HG02885 (cell line): Measurements from ENCODE around the gene KIAA0586.
"Not testable (repeated sequence)": the region's sequence is repeated elsewhere in the genome, so short reads cannot be mapped to it uniquely, and the experiment has no call there.

Source experiments
- ATAC-seq: cut with Tn5 transposase; IDR thresholded peaks from one replicate; pipeline ENCODE4 v1.9.1; 2021; ENCODE audit warnings: mild to moderate bottlenecking; ENCODE audit not compliant: unreplicated experiment, poor library complexity

KIAA0586 gene

DNA sequence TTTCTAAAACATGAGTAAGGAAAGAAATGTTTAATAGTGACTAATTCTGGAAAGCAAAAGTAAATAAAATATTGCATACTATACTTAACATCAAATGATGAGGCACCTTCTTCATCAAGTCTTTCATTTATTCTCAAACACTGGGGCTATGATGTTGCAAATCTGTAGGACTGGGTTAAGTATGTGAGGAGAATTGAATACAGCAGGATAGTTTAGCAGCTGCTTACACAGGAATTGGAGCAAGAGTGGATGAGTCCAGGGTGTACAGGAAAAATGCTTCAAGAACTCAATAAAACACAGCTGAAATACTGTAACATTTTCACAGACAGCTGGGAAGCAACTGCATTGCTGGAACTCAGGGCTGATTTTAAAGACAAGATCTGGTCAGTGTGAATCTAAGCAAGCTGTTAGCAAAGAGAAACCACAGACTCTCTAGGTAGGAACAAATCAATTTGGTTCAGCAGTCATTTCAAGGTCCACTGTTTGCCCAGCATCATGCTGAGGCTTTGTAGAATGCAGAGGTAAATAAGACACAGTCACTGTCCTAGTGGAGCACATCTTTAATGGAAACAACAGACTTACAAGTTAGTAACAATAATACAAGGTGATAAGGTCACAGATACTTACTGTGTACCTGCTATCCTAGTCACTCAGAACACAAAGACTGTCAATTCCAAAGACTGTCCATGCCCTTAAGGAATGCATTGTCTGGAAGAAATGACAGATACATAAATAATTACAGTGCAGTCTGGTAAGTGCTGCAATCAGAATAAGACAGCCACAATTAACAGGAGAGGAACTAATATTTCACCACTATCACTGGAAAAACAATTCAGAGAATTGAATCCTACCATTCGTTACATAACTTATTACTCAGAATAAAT, 113.5 kb downstream of the KIAA0586 start:
- no peak for ATAC-seq

GRCh38 chr14:58541633-58542022, 114.1 kb downstream of the KIAA0586 start:
- ATAC-seq = no peak

DNA sequence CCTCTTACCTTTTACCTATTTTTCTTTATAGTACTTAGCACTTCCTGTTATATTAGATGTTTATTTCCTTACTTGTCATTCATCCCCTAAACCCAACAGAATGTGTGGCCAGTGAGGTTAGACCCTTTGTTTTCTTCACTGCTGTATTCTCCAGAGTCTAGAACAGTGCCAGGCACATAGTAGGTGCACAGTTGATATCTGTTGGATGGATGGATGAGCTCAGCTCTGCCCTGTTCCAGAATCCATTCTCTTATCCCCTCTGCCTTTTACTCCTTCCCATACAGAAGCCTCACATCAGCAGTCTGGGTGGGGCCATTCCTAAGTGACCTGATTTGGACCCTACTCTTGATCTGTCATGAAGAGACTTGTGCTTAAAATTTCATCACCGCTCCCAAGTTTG, 115.7 kb downstream of the KIAA0586 start:
- ATAC-seq = no peak

DNA sequence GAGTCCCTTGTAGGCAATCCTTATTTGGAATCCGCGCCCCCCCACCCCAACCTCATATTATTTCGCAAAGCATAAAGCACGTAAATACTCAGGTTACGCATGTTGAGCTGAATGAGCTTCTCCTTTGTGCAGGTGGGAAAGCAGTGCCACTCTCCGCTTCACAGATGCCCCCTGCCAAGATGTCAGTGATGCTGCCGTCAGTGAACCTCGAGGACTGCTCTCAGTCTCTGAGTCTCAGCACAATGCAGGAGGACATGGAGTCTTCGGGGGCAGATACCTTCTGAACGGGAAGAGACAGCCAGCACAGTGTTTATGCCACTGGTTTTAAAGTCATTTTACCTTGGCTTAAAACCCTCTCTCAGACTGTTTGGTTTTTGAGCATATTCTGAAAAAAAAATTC, 120.1 kb downstream of the KIAA0586 start:
- no peak for ATAC-seq

GRCh38 chr14:58549105-58549757, 121.7 kb downstream of the KIAA0586 start:
- ATAC-seq = no peak

- no peak for ATAC-seq
These were observed 126.4 kb downstream of the KIAA0586 start for GRCh38 chr14:58553959-58554358.

GRCh38 chr14:58555647-58556046, 128.1 kb downstream of the KIAA0586 start:
- ATAC-seq = no peak

GRCh38 chr14:58557242-58557641, 129.7 kb downstream of the KIAA0586 start:
- no peak for ATAC-seq

GRCh38 chr14:58560208-58560607, 132.7 kb downstream of the KIAA0586 start:
- ATAC-seq = no peak

GRCh38 chr14:58562141-58562540, 134.6 kb downstream of the KIAA0586 start:
- ATAC-seq = no peak

- ATAC-seq = no peak
These were observed 136.5 kb downstream of the KIAA0586 start for GRCh38 chr14:58563978-58564377.

GRCh38 chr14:58565832-58566231, 138.3 kb downstream of the KIAA0586 start:
- ATAC-seq = no peak

GRCh38 chr14:58566979-58567378, 139.5 kb downstream of the KIAA0586 start:
- no peak for ATAC-seq

GRCh38 chr14:58568322-58568721, 140.8 kb downstream of the KIAA0586 start:
- no peak for ATAC-seq

GRCh38 chr14:58571256-58571655, 143.7 kb downstream of the KIAA0586 start:
- no peak for ATAC-seq

DNA sequence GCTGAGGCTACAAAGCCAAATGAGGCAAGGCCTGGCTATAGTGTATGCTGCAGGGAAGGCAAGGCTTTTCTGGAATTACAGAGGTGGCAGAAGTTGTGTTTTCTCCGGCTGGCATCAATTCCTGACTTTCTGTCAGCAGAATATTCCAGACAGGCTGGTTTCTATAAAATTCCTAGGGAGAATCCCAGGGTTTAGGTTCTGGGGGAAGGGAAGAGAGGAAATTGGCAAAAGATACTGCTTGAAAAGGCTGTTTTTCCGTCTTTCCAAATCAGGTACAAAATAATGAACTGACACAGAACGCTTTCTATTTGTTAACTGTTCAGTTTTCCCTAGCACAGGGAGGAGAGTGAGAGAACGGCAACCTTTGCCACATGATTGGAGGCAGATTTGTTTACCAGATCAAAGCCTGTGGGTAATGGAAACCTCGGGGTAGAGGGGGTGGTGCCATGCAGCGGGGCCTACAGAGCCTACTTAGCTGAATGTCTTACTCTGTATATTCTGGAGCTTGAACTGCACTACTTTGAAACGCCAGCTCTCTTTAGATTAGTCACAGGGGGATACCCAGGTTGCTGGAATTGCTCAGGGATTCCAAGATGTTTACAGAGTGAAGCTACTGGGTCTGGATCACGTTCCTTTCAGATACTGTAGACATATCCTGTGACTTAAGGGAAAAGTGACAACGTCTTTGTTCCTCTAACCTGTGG, 144.4 kb downstream of the KIAA0586 start:
- no peak for ATAC-seq

DNA sequence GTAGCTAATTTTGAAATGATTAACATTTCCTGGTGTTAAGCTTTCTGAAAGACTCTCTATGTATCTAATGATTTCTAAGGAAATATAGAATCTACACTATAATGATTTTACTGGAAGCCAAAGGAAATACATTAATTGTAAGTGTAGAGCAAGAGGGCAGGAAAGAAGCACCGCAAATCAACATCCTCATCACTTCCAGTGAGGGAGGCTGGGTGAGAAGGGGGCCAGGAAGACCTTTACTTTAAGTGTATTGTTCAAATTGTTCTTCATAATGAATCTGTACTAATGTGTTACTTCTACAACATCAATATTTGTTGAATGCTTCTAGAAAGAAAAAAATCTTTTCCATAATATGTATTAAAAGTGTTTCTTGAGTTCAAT, 144.9 kb downstream of the KIAA0586 start:
- no peak for ATAC-seq

DNA sequence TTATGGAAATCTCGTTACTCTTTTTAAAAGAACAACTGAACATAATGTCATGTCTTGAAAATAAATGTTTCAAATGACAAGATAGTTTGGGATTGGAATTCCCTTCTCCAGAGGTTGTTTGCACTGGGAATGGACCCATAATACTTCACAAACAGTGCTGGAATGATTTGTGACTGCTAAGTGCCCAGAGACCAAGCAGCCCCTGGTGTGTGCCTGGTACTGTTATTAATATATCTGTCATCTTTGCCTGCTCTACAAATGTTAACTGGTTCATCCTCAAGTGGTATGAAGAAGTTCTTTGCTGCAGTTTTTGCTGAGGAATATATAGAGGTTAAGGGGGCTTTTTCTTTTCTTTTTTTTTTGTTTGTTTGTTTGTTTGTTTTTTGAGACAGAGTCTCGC, 145.3 kb downstream of the KIAA0586 start:
- no peak for ATAC-seq

DNA sequence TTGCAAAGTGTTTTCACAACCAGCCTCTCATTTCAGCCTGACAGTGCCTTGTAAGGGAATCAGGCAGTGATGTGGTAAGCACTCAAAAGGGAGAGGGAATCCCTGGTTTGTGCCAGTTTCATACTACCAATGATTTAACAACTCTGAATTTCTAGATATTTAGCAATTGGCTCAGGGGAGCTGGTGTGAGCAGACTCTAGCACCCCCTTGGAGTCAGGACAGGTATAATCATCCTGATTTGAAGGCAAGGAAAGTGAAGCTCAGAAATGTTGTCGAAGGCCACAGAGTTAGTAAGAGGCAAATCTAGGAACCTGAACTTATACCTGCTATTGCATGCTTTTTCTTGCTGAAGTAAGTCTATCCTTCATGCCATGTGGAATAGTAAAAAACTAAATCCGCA, 147.1 kb downstream of the KIAA0586 start:
- ATAC-seq = no peak

DNA sequence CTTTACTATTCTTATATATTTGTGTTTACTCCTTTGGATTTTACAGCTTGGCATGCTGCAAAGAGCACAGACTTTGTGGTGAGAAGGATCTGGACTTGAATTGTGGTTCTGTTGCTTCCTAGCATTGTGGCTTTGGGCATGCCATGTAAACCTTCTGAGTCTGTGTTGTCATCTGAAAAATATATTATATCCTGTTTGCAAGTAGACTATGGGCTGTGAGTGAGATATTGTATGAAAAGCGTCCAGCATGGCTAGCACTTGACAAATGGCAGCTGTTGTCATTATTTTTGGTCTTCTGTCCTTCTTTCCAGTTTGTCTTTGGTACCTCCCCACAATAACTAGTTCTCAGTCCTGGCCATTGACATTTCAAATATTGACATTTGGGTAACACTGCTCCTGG, 148.4 kb downstream of the KIAA0586 start:
- ATAC-seq = no peak

DNA sequence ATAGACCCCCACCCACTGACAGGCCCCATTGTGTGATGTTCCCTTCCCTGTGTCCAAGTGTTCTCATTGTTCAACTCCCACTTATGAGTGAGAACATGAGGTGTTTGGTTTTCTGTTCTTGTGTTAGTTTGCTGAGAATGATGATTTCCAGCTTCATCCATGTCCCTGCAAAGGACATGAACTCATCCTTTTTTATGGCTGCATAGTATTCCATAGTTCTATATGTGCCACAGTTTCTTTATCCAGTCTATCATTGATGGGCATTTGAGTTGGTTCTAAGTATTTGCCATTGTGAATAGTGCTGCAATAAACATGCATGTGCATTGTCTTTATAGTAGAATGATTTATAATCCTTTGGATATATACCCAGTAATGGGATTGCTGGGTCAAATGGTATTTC, 152.5 kb downstream of the KIAA0586 start:
- ATAC-seq = not testable (repeated sequence)
